ENCODE measurements around the gene CDC123.

- TF ChIP-seq POLR2A (IDR thresholded peaks at IDR 0.05; ENCODE audit: low read length) (no peak), GATA1 (IDR thresholded peaks at IDR 0.05; ENCODE audit: low read depth, low read length) (no peak)
Measured at GRCh38 chr10:12237265-12238220, 41.6 kb downstream of the CDC123 start.
